Gastroesophageal sphincter (tissue), 4 donors: ENCODE results near the gene PHF2. TPM values are rescaled to one million over a fixed set of nuclear protein-coding genes. Genes with fewer than 3 reads are reported as not detected.

Experiments
- ATAC-seq: fragments of 150-250 bp; one replicate; pipeline ENCODE4 v1.9.1; 2016; ENCODE audit warnings: mild to moderate bottlenecking, moderate library complexity
- H3K27ac ChIP-seq, 4 donors: fragments of 200-600 bp; sonication (generic) in 3 of 4; 1 replicate in 3 of 4; 2 replicates in 1 of 4; pipeline ENCODE4 v1.5.1; 2016 to 2019
- H3K27me3 ChIP-seq: fragments of 200-600 bp; sonication (generic); one replicate; pipeline ENCODE4 v1.5.1; 2019
- H3K36me3 ChIP-seq, 2 donors: fragments of 200-600 bp; sonication (generic); one replicate each; pipeline ENCODE4 v1.5.1; 2019; ENCODE audit warnings: control low read depth in 1 of 2
- H3K4me1 ChIP-seq, 3 donors: fragments of 200-600 bp; sonication (generic); 1 replicate in 2 of 3; 2 replicates in 1 of 3; pipeline ENCODE4 v1.5.1; 2016 to 2019; ENCODE audit warnings: control low read depth in 2 of 3
- H3K4me3 ChIP-seq, 2 donors: fragments of 200-600 bp; sonication (generic); one replicate each; pipeline ENCODE4 v1.5.1; 2019; ENCODE audit warnings: mild to moderate bottlenecking in 1 of 2, moderate library complexity in 1 of 2
- H3K9me3 ChIP-seq, 3 donors: fragments of 200-600 bp; sonication (generic); one replicate each; pipeline ENCODE4 v1.5.1; 2017 to 2019; ENCODE audit warnings: control low read depth in 2 of 3
- EP300 ChIP-seq: sonication (generic); formaldehyde crosslinking; IDR thresholded peaks from one replicate; pipeline ENCODE4 v1.6.1; 2017; ENCODE audit warnings: antibody characterized with exemption, mild to moderate bottlenecking
- POLR2A ChIP-seq, 2 donors: fragments of 450-650 bp; IDR thresholded peaks; one replicate each; pipeline ENCODE4 v1.6.1; 2017; ENCODE audit warnings: antibody characterized with exemption in 2 of 2, mild to moderate bottlenecking in 2 of 2, moderate library complexity in 1 of 2
- POLR2AphosphoS5 ChIP-seq: sonication (generic); formaldehyde crosslinking; IDR thresholded peaks from one replicate; pipeline ENCODE4 v1.6.1; 2017; ENCODE audit warnings: antibody characterized with exemption
- WGBS, 2 donors: methylation state at CpG; one replicate each; pipeline ENCODE4 v1.1.5; 2018; ENCODE audit warnings: low coverage in 1 of 2; 5-methylcytosine and 5-hydroxymethylcytosine counted together
- total RNA-seq, 4 donors: library from RNA; depleted of rRNA; stranded (reverse); fragments of >200 nt; gene quantifications; one replicate each; pipeline ENCODE4 v1.1.0, GENCODE V29; 2016
- TF ChIP-seq, protein P1 (sequence below), 4 experiments: fragments of 200-600 bp in 2 of 4; fragments of 450-650 bp in 2 of 4; sonication (generic) in 1 of 4; IDR thresholded peaks; one replicate each; pipeline ENCODE4 v1.5.1; 2017 to 2019; ENCODE audit warnings: antibody characterized with exemption in 4 of 4, mild to moderate bottlenecking in 2 of 4, moderate library complexity in 2 of 4

The PHF2 gene
- total RNA-seq, 4 donors from 2014 or later = 37.2 to 51.2 (median 39.2) TPM

- ATAC-seq = no peak
- Histone ChIP-seq H3K4me3 (no peak overlapping the region), H3K27ac (no peak overlapping the region), H3K27me3 (no peaks in the 10 kb centered on the region), H3K36me3 (no peaks in the 10 kb centered on the region), H3K4me1 (peaks cover 0 to 78% (median 32%) of the 10 kb centered on the region in 3 donors), H3K9me3 (no peaks in the 10 kb centered on the region)
- no CpG with 5 or more reads among the region's 2 CpGs for WGBS, 2 donors
- TF ChIP-seq POLR2AphosphoS5 (no peak), EP300 (no peak)
- TF ChIP-seq, protein P1, sequence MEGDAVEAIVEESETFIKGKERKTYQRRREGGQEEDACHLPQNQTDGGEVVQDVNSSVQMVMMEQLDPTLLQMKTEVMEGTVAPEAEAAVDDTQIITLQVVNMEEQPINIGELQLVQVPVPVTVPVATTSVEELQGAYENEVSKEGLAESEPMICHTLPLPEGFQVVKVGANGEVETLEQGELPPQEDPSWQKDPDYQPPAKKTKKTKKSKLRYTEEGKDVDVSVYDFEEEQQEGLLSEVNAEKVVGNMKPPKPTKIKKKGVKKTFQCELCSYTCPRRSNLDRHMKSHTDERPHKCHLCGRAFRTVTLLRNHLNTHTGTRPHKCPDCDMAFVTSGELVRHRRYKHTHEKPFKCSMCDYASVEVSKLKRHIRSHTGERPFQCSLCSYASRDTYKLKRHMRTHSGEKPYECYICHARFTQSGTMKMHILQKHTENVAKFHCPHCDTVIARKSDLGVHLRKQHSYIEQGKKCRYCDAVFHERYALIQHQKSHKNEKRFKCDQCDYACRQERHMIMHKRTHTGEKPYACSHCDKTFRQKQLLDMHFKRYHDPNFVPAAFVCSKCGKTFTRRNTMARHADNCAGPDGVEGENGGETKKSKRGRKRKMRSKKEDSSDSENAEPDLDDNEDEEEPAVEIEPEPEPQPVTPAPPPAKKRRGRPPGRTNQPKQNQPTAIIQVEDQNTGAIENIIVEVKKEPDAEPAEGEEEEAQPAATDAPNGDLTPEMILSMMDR (IDR thresholded peaks at IDR 0.05) = peak in 2 of 4 experiments; percentile 8 to 21
These were observed 16.2 kb downstream of the PHF2 start for GRCh38 chr9:93592643-93593021.

DNA sequence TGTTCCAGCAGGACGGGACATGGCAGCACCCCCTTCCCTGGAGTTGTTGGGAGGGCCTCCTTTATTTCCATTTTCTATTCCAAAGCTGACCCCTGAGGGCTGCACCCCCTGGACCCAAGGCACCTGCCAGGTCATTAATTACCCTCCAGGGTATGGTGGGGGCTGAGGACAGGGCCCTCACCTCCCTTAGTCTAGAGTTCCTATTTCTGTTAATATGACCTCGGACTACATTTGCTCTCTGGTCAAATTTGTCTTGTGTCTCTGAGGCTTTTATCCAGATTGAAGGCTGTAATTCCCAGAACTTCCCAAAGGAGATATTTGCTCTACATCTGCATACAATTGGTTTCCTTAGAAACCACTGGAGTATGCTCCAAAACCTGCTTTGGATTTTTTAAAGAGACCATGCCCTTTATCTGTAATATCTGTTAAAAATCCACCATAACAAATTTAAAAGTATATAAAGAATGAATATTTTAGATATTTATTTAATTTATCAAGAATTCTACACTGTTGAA lies 16.8 kb downstream of the PHF2 start:
- Histone ChIP-seq H3K4me3 (no peak overlapping the region), H3K36me3 (no peaks in the 10 kb centered on the region), H3K27me3 (no peaks in the 10 kb centered on the region), H3K9me3 (no peaks in the 10 kb centered on the region), H3K27ac (no peak overlapping the region), H3K4me1 (peaks cover 0 to 78% (median 32%) of the 10 kb centered on the region in 3 donors)
- 60 to 92% methylated on average over 1 to 2 of the region's 2 CpGs for WGBS, 2 donors
- TF ChIP-seq EP300 (no peak), POLR2A (IDR thresholded peaks at IDR 0.05) (no peak), POLR2AphosphoS5 (no peak)
- TF ChIP-seq, protein P1 (IDR thresholded peaks at IDR 0.05) = no peak
- no peak for ATAC-seq

DNA sequence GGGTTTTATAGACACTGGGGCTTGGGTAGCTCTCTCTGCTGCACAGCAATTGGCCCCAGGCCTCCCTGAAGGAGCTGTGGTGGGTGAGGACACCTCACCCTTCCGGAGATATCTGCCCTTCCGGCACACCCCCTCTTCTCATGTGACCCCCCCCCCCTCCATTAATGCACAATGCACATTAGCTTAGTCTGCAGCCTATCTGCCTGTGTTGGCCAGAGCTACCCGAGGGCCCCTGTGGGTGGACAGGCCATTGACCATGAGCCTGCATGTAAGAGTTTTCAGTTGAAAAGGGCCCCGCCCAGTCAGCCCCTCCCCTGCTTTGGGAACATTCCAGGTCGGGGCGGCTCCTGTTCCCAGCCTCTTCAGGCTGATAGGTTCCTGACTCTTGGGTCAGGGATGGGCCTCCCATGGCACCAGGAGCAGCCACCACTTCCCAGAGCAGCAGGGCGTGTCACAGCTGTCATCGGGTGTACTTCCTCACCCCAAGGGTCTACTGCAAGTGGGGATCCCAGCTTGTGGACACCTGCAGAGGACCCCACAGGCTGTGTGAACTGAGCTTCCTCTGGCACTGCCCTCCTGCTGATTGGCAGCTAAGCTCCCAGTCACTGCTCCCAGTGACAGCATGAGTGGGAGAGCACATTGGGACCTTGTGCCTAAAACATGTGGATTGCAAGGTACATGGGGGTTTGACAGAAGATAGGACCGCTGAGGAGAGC lies 17.8 kb downstream of the PHF2 start:
- Histone ChIP-seq H3K27me3 (no peaks in the 10 kb centered on the region), H3K4me1 (peaks cover 0 to 78% (median 28%) of the 10 kb centered on the region in 3 donors), H3K27ac (no peak overlapping the region), H3K4me3 (no peak overlapping the region), H3K36me3 (no peaks in the 10 kb centered on the region), H3K9me3 (no peaks in the 10 kb centered on the region)
- no peak for ATAC-seq
- WGBS, 2 donors = 72 to 78% methylated on average over 3 of the region's 9 CpGs
- TF ChIP-seq POLR2A (IDR thresholded peaks at IDR 0.05) (no peak), POLR2AphosphoS5 (no peak), EP300 (no peak)
- TF ChIP-seq, protein P1 (IDR thresholded peaks at IDR 0.05) = no peak

- Histone ChIP-seq H3K9me3 (no peaks in the 10 kb centered on the region), H3K36me3 (no peaks in the 10 kb centered on the region), H3K27me3 (no peaks in the 10 kb centered on the region), H3K27ac (no peak overlapping the region), H3K4me3 (no peak overlapping the region), H3K4me1 (peaks cover 0 to 78% (median 22%) of the 10 kb centered on the region in 3 donors)
- 96 to 100% methylated on average over 1 to 3 of the region's 5 CpGs for WGBS, 2 donors
- ATAC-seq = no peak
- TF ChIP-seq POLR2AphosphoS5 = no peak
- TF ChIP-seq, protein P1 (IDR thresholded peaks at IDR 0.05) = no peak
- no peak for TF ChIP-seq EP300
- no peak for TF ChIP-seq POLR2A (IDR thresholded peaks at IDR 0.05)
These were observed 19.1 kb downstream of the PHF2 start for GRCh38 chr9:93595461-93595860.

- no peak overlapping the region for H3K27ac ChIP-seq
- ATAC-seq = no peak
- no peaks in the 10 kb centered on the region for H3K36me3 ChIP-seq
- 74% methylated on average over 3 of the region's 5 CpGs; no CpG with 5 or more reads in 1 of the 2 donors for WGBS, 2 donors
- peaks cover 0 to 78% (median 25%) of the 10 kb centered on the region in 3 donors for H3K4me1 ChIP-seq
- no peaks in the 10 kb centered on the region for H3K9me3 ChIP-seq
- no peaks in the 10 kb centered on the region for H3K27me3 ChIP-seq
- no peak for TF ChIP-seq POLR2AphosphoS5
- no peak for TF ChIP-seq POLR2A (IDR thresholded peaks at IDR 0.05)
- TF ChIP-seq EP300 = no peak
- TF ChIP-seq, protein P1 (IDR thresholded peaks at IDR 0.05) = no peak
- no peak overlapping the region for H3K4me3 ChIP-seq
These were observed 19.5 kb downstream of the PHF2 start for GRCh38 chr9:93595861-93596365.
